Neural progenitor cell (in vitro differentiated cells): Measurements from ENCODE around the gene ABCC5. TPM values are rescaled to one million over a fixed set of nuclear protein-coding genes. Genes with fewer than 3 reads are reported as not detected.

ENCODE experiments used
- DNase-seq: peaks from one replicate; pipeline ENCODE4 v3.0.0-alpha.2; 2016; ENCODE audit warnings: low spot score
- H2AFZ ChIP-seq: fragments of 200-600 bp; sonication (generic); replicated peaks from 2 replicates; pipeline ENCODE4 v1.6.1; 2016; ENCODE audit warnings: antibody characterized with exemption
- H3F3A ChIP-seq: fragments of 200-600 bp; sonication (generic); 2 replicates; pipeline ENCODE4 v1.6.1; 2016; ENCODE audit warnings: antibody characterized with exemption, low read depth
- H3K27ac ChIP-seq: fragments of 200-600 bp; sonication (generic); 2 replicates; pipeline ENCODE4 v1.5.1; 2016; ENCODE audit warnings: mild to moderate bottlenecking
- H3K27me3 ChIP-seq: fragments of 200-600 bp; sonication (generic); 2 replicates; pipeline ENCODE4 v1.6.1; 2016; ENCODE audit warnings: mild to moderate bottlenecking, moderate library complexity
- H3K36me3 ChIP-seq: fragments of 200-600 bp; sonication (generic); 2 replicates; pipeline ENCODE4 v1.5.1; 2016
- H3K4me1 ChIP-seq: fragments of 200-600 bp; sonication (generic); 2 replicates; pipeline ENCODE4 v1.6.1; 2016; ENCODE audit warnings: mixed run types
- H3K4me2 ChIP-seq: fragments of 200-600 bp; sonication (generic); 2 replicates; pipeline ENCODE4 v1.6.1; 2016
- H3K4me3 ChIP-seq: fragments of 200-600 bp; sonication (generic); 2 replicates; pipeline ENCODE4 v1.5.1; 2016
- H3K79me2 ChIP-seq: fragments of 200-600 bp; sonication (generic); 2 replicates; pipeline ENCODE4 v1.6.1; 2016; ENCODE audit warnings: low read depth
- H3K9ac ChIP-seq: fragments of 200-600 bp; sonication (generic); 2 replicates; pipeline ENCODE4 v1.6.1; 2016
- H3K9me3 ChIP-seq: fragments of 200-600 bp; sonication (generic); 2 replicates; pipeline ENCODE4 v1.5.1; 2016; ENCODE audit warnings: low read depth
- H4K20me1 ChIP-seq: fragments of 200-600 bp; sonication (generic); 2 replicates; pipeline ENCODE4 v1.6.1; 2016; ENCODE audit warnings: low read depth
- H3K27ac Mint-ChIP-seq: 3 replicates; pipeline ENCODE4 v1.8.0; 2021; ENCODE audit warnings: mixed read lengths
- H3K27me3 Mint-ChIP-seq: 2 replicates; pipeline ENCODE4 v1.8.0; 2022; ENCODE audit warnings: low read depth, mild to moderate bottlenecking, inconsistent platforms, moderate library complexity, mixed read lengths; ENCODE audit not compliant: insufficient read depth
- H3K36me3 Mint-ChIP-seq: 3 replicates; pipeline ENCODE4 v1.8.0; 2021; ENCODE audit warnings: mixed read lengths
- H3K4me1 Mint-ChIP-seq: 3 replicates; pipeline ENCODE4 v1.8.0; 2021; ENCODE audit warnings: mixed read lengths
- H3K4me3 Mint-ChIP-seq: 3 replicates; pipeline ENCODE4 v1.8.0; 2021; ENCODE audit warnings: mild to moderate bottlenecking, moderate library complexity, mixed read lengths
- H3K9me3 Mint-ChIP-seq: 3 replicates; pipeline ENCODE4 v1.8.0; 2020; ENCODE audit warnings: mixed read lengths
- EZH2 ChIP-seq: fragments of 200-600 bp; sonication (generic); IDR thresholded peaks from 2 replicates; pipeline ENCODE4 v1.6.1; 2017; ENCODE audit warnings: antibody characterized with exemption, mild to moderate bottlenecking, moderate library complexity
- EZH2phosphoT487 ChIP-seq: fragments of 200-600 bp; sonication (generic); IDR thresholded peaks from 2 replicates; pipeline ENCODE4 v1.6.1; 2017; ENCODE audit warnings: antibody characterized with exemption
- total RNA-seq: library from RNA; depleted of rRNA; stranded (reverse); fragments of >200 nt; gene quantifications from 2 replicates; pipeline ENCODE4 v1.2.3, GENCODE V29; 2015; ENCODE audit warnings: low replicate concordance
- TF ChIP-seq, protein P1 (sequence below): fragments of 200-600 bp; sonication (generic); IDR thresholded peaks from 2 replicates; pipeline ENCODE4 v1.5.1; 2017; ENCODE audit warnings: antibody characterized with exemption, mild to moderate bottlenecking

The ABCC5 gene
- total RNA-seq, 1 donor from 2014 or later = 34.0 TPM

DNA sequence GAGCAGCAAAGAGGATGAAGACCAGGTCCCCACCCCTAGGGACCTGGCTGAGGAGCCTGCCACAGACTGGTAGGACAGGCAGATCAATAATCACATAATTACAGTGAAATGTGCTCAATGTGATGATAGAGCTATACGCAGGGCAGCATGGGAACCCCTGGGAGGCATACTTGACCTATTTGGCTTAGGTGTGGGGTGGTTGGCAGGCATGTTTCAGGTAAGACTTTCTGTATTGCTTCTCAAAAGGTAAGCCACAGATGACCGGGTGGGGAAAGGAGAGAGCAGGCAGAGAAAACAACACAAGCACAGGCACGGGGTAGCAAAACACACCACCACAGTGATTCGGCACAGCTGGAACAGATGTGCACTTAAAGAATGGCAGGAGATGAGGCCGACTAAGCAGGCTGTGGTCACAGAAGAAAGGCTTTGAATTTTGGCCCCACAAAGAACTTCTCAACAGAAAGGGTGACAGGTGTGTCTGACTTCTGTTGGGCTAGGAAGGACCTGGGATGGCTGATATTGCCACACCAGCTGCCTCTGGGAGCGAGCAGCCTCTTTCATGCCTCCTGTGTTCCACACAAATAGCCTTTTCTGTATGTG, 64.1 kb downstream of the ABCC5 start:
- Histone ChIP-seq H3K36me3 (no peaks in the 10 kb centered on the region), H3K27me3 (no peaks in the 10 kb centered on the region), H3K9me3 (no peaks in the 10 kb centered on the region), H3K27ac (no peak overlapping the region), H2AFZ (no peak overlapping the region), H3K4me1 (no peaks in the 10 kb centered on the region), H3K79me2 (no peaks in the 10 kb centered on the region), H3K9ac (no peak overlapping the region), H3K4me2 (no peak overlapping the region), H3K4me3 (no peak overlapping the region), H4K20me1 (no peaks in the 10 kb centered on the region), H3F3A (peaks cover 16% of the 10 kb centered on the region)
- Mint-ChIP-seq H3K27ac (no peak overlapping the region), H3K4me3 (no peak overlapping the region), H3K4me1 (no peaks in the 10 kb centered on the region), H3K36me3 (peaks cover 13% of the 10 kb centered on the region), H3K27me3 (peaks cover 2% of the 10 kb centered on the region), H3K9me3 (no peaks in the 10 kb centered on the region)
- TF ChIP-seq, protein P1, sequence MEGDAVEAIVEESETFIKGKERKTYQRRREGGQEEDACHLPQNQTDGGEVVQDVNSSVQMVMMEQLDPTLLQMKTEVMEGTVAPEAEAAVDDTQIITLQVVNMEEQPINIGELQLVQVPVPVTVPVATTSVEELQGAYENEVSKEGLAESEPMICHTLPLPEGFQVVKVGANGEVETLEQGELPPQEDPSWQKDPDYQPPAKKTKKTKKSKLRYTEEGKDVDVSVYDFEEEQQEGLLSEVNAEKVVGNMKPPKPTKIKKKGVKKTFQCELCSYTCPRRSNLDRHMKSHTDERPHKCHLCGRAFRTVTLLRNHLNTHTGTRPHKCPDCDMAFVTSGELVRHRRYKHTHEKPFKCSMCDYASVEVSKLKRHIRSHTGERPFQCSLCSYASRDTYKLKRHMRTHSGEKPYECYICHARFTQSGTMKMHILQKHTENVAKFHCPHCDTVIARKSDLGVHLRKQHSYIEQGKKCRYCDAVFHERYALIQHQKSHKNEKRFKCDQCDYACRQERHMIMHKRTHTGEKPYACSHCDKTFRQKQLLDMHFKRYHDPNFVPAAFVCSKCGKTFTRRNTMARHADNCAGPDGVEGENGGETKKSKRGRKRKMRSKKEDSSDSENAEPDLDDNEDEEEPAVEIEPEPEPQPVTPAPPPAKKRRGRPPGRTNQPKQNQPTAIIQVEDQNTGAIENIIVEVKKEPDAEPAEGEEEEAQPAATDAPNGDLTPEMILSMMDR = no peak
- TF ChIP-seq EZH2 = no peak
- no peak for TF ChIP-seq EZH2phosphoT487
- no peak for DNase-seq

DNA sequence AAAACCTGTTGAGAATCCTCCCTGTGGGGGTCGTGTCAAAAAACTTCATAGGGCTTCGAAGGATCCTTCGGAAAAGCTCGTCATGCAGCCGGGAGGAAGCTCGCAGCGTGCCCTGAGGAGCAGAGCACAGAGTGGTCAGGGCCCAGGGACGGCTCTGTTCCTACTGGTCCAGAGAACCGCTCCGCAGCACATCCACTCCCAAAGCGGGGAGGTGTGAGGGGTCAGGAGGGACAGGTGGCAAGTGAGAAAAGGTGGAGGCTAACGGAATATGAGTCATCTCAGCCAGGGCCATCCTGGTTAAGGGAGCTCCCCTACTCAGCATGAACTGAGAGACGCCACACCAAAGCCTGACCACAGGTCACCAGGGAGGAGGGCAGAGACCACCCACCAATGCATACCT, 66.2 kb downstream of the ABCC5 start:
- Mint-ChIP-seq H3K27ac (no peak overlapping the region), H3K4me1 (no peaks in the 10 kb centered on the region), H3K36me3 (peaks cover 20% of the 10 kb centered on the region), H3K27me3 (peaks cover 2% of the 10 kb centered on the region), H3K9me3 (no peaks in the 10 kb centered on the region), H3K4me3 (no peak overlapping the region)
- DNase-seq = no peak
- Histone ChIP-seq H3K9me3 (no peaks in the 10 kb centered on the region), H4K20me1 (no peaks in the 10 kb centered on the region), H2AFZ (no peak overlapping the region), H3K9ac (no peak overlapping the region), H3K27ac (no peak overlapping the region), H3K4me3 (no peak overlapping the region), H3K4me2 (no peak overlapping the region), H3K27me3 (no peaks in the 10 kb centered on the region), H3K36me3 (no peaks in the 10 kb centered on the region), H3F3A (peaks cover 3% of the 10 kb centered on the region), H3K4me1 (no peaks in the 10 kb centered on the region), H3K79me2 (no peaks in the 10 kb centered on the region)
- TF ChIP-seq EZH2phosphoT487 (no peak), EZH2 (no peak)
- TF ChIP-seq, protein P1 = no peak

DNA sequence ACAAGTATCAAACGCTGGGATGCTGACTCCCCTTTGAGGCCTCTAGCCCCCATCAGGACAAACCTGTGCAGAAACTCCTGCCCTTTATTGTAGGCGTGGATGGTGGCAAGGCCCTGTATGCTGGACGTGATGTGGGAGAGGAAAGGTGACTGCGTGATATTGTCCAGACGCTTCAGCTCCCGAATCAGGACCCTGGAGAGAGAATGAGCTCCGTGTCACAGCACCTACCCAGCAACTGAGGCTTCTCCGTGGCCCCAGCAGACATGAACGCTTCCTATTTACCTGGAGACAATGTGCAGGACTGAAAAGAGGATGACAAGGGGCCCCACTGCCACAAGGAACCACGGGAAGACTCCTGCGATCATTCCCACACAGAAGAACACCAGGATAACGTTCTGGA, 68.0 kb downstream of the ABCC5 start:
- DNase-seq = no peak
- H3K4me2 ChIP-seq = no peak overlapping the region
- H3F3A ChIP-seq = no peaks in the 10 kb centered on the region
- Mint-ChIP-seq H3K27ac (no peak overlapping the region), H3K27me3 (peaks cover 2% of the 10 kb centered on the region), H3K36me3 (peaks cover 21% of the 10 kb centered on the region), H3K4me3 (no peak overlapping the region), H3K9me3 (no peaks in the 10 kb centered on the region), H3K4me1 (no peaks in the 10 kb centered on the region)
- H4K20me1 ChIP-seq = no peaks in the 10 kb centered on the region
- no peak overlapping the region for H3K27ac ChIP-seq
- no peaks in the 10 kb centered on the region for H3K79me2 ChIP-seq
- H3K4me1 ChIP-seq = peaks cover 5% of the 10 kb centered on the region
- no peak overlapping the region for H3K4me3 ChIP-seq
- no peak overlapping the region for H3K9ac ChIP-seq
- no peak overlapping the region for H2AFZ ChIP-seq
- TF ChIP-seq EZH2phosphoT487 (no peak), EZH2 (no peak)
- TF ChIP-seq, protein P1 = no peak
- no peaks in the 10 kb centered on the region for H3K27me3 ChIP-seq
- H3K9me3 ChIP-seq = no peaks in the 10 kb centered on the region
- no peaks in the 10 kb centered on the region for H3K36me3 ChIP-seq
